Suprapubic skin (tissue), 4 donors: ENCODE measurements around the gene PIKFYVE. TPM values are rescaled to one million over a fixed set of nuclear protein-coding genes. Genes with fewer than 3 reads are reported as not detected.
A peak's percentile ranks its signal among the peaks of the same experiment; 100 is the strongest.
"Not testable (repeated sequence)": the region's sequence is repeated elsewhere in the genome, so short reads cannot be mapped to it uniquely, and the experiment has no call there.

ENCODE experiments used
- DNase-seq, 2 donors: peaks; one replicate each; pipeline ENCODE4 v3.0.0-alpha.2; 2019; ENCODE audit warnings: low spot score in 2 of 2
- H3K27ac ChIP-seq: fragments of 200-600 bp; sonication (generic); one replicate; pipeline ENCODE4 v1.5.1; 2019
- H3K27me3 ChIP-seq: fragments of 200-600 bp; sonication (generic); one replicate; pipeline ENCODE4 v1.5.1; 2019
- H3K36me3 ChIP-seq: fragments of 200-600 bp; sonication (generic); one replicate; pipeline ENCODE4 v1.5.1; 2019
- H3K4me1 ChIP-seq: fragments of 200-600 bp; sonication (generic); one replicate; pipeline ENCODE4 v1.5.1; 2019
- H3K4me3 ChIP-seq: fragments of 200-600 bp; sonication (generic); one replicate; pipeline ENCODE4 v1.5.1; 2019; ENCODE audit warnings: mild to moderate bottlenecking
- H3K9me3 ChIP-seq: fragments of 200-600 bp; sonication (generic); one replicate; pipeline ENCODE4 v1.5.1; 2019
- CTCF ChIP-seq, 2 donors: fragments of 200-600 bp in 1 of 2; fragments of 450-650 bp in 1 of 2; sonication (generic) in 1 of 2; IDR thresholded peaks; one replicate each; pipeline ENCODE4 v1.5.1; 2016 to 2019; ENCODE audit warnings: antibody characterized with exemption in 2 of 2, mild to moderate bottlenecking in 1 of 2, moderate library complexity in 1 of 2
- EP300 ChIP-seq: sonication (generic); formaldehyde crosslinking; IDR thresholded peaks from one replicate; pipeline ENCODE4 v1.6.1; 2017; ENCODE audit warnings: antibody characterized with exemption
- POLR2A ChIP-seq, 2 donors: fragments of 450-650 bp; IDR thresholded peaks; one replicate each; pipeline ENCODE4 v1.6.1; 2017; ENCODE audit warnings: antibody characterized with exemption in 2 of 2, mild to moderate bottlenecking in 2 of 2, moderate library complexity in 2 of 2
- POLR2AphosphoS5 ChIP-seq, 3 donors: sonication (generic); formaldehyde crosslinking; IDR thresholded peaks; one replicate each; pipeline ENCODE4 v1.6.1; 2017; ENCODE audit warnings: antibody characterized with exemption in 3 of 3
- WGBS: methylation state at CpG from one replicate; pipeline ENCODE4 v1.1.5; 2018; 5-methylcytosine and 5-hydroxymethylcytosine counted together
- total RNA-seq, 4 donors: library from RNA; depleted of rRNA; stranded (reverse); fragments of >200 nt; gene quantifications; one replicate each; pipeline ENCODE4 v1.1.0, GENCODE V29; 2016

Gene PIKFYVE
- total RNA-seq, 4 donors from 2014 or later, result 25.0 to 55.9 (median 26.7) TPM

- peak within 1 kb of the TSS; percentile 83 for H3K4me3 ChIP-seq
- under 1% methylated on average over 38 of the region's 48 CpGs for WGBS
- no peak for TF ChIP-seq EP300
- TF ChIP-seq CTCF (IDR thresholded peaks at IDR 0.05), result peak in 1 of 2 donors; percentile 31
- no peaks in the 10 kb centered on the region for H3K9me3 ChIP-seq
- H3K4me1 ChIP-seq, result peaks cover 42% of the 10 kb centered on the region
- peak; percentile 98 for DNase-seq
- H3K36me3 ChIP-seq, result peaks cover 11% of the 10 kb centered on the region
- peak within 1 kb of the TSS; percentile 79 for H3K27ac ChIP-seq
- H3K27me3 ChIP-seq, result no peaks in the 10 kb centered on the region
Measured at GRCh38 chr2:208254871-208255556, 11.0 kb upstream of the PIKFYVE start, which contains the start of gene IDH1. TSS of gene IDH1 (minus strand) at chr2:208255071. CDS start at chr2:208251551, 3,520 bp downstream.

- Histone ChIP-seq H3K4me3 (peak overlapping the region; percentile 83), H3K27me3 (no peaks in the 10 kb centered on the region), H3K9me3 (no peaks in the 10 kb centered on the region), H3K27ac (peak overlapping the region; percentile 79), H3K36me3 (peaks cover 9% of the 10 kb centered on the region), H3K4me1 (peaks cover 38% of the 10 kb centered on the region)
- DNase-seq, result no peak
- 45% methylated on average over 13 of the region's 13 CpGs for WGBS
- no peak for TF ChIP-seq EP300
- no peak for TF ChIP-seq POLR2A (IDR thresholded peaks at IDR 0.05)
- TF ChIP-seq CTCF (IDR thresholded peaks at IDR 0.05), result no peak
- TF ChIP-seq POLR2AphosphoS5 (IDR thresholded peaks at IDR 0.05), result no peak
Measured at GRCh38 chr2:208255557-208256106, 10.4 kb upstream of the PIKFYVE start.

- Histone ChIP-seq H3K9me3 (no peaks in the 10 kb centered on the region), H3K36me3 (peaks cover 3% of the 10 kb centered on the region), H3K27me3 (no peaks in the 10 kb centered on the region), H3K27ac (no peak overlapping the region), H3K4me3 (no peak overlapping the region), H3K4me1 (peaks cover 35% of the 10 kb centered on the region)
- no peak for DNase-seq
- TF ChIP-seq POLR2AphosphoS5 (IDR thresholded peaks at IDR 0.05) (no peak), CTCF (IDR thresholded peaks at IDR 0.05) (no peak), EP300 (no peak), POLR2A (IDR thresholded peaks at IDR 0.05) (no peak)
- WGBS, result 72% methylated on average over 10 of the region's 10 CpGs
Measured at GRCh38 chr2:208256192-208256782, 9.8 kb upstream of the PIKFYVE start.

GRCh38 chr2:208256849-208257813 is 8.9 kb upstream of the PIKFYVE start:
- 82% methylated on average over 12 of the region's 12 CpGs for WGBS
- H3K36me3 ChIP-seq, H3K9me3 ChIP-seq, H3K27ac ChIP-seq, H3K27me3 ChIP-seq, H3K4me3 ChIP-seq, DNase-seq: not testable (repeated sequence)
- H3K4me1 ChIP-seq, result peaks cover 30% of the 10 kb centered on the region

GRCh38 chr2:208265371-208265800 is 669 bp upstream of the PIKFYVE start:
- no peak for DNase-seq
- Histone ChIP-seq H3K9me3 (no peaks in the 10 kb centered on the region), H3K4me3 (peak overlapping the region; percentile 68), H3K36me3 (no peaks in the 10 kb centered on the region), H3K27ac (peak overlapping the region; percentile 87), H3K27me3 (no peaks in the 10 kb centered on the region), H3K4me1 (peaks cover 37% of the 10 kb centered on the region)
- 4% methylated on average over 9 of the region's 9 CpGs for WGBS
- TF ChIP-seq EP300 (no peak), POLR2A (IDR thresholded peaks at IDR 0.05) (no peak), POLR2AphosphoS5 (IDR thresholded peaks at IDR 0.05) (no peak), CTCF (IDR thresholded peaks at IDR 0.05) (no peak)
